DMS153 treated with DMSO at 0.1 percent for 48 hours (cell line): Measurements from ENCODE around the gene TRH.

Experiments used
- DNase-seq: peaks from one replicate; lab custom pipeline; 2025; ENCODE audit not compliant: unreplicated experiment; lab: John Stamatoyannopoulos, UW

Gene TRH, protein sequence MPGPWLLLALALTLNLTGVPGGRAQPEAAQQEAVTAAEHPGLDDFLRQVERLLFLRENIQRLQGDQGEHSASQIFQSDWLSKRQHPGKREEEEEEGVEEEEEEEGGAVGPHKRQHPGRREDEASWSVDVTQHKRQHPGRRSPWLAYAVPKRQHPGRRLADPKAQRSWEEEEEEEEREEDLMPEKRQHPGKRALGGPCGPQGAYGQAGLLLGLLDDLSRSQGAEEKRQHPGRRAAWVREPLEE

DNA sequence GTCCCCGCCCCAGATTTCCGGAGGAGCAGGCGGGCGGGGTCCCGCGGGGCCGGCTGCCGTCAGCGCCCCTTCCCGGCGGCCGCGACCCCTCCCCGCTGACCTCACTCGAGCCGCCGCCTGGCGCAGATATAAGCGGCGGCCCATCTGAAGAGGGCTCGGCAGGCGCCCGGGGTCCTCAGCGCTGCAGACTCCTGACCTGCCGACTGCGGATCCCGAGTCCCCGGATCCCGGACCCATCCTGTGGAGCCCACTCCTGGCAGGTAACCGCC lies at the start of gene TRH:
TRH (plus strand) TSS at position 157 of the 269 bp plus-strand sequence. CDS start 1,097 bp downstream, outside the sequence.
- no peak for DNase-seq

DNA sequence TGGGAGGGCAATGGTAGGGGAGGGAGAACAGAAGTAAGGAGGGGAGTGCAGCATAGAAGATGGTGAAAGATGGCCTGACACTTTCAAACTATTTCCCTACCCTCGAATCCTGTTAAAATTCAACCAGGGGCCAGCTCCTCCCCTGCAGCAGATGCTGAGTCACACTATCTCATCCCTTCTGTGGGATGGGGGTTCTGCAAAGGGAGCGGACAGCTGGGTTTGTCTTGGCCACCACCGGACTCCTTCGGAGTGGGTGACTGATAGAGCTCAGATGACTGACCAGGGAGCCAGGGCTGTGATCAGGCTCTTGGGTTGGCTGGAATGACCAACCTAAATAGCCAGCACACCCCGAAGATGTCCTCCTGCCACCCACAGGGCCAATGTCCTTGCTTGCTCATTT lies 47.4 kb upstream of the TRH start:
- DNase-seq: no peak

DNA sequence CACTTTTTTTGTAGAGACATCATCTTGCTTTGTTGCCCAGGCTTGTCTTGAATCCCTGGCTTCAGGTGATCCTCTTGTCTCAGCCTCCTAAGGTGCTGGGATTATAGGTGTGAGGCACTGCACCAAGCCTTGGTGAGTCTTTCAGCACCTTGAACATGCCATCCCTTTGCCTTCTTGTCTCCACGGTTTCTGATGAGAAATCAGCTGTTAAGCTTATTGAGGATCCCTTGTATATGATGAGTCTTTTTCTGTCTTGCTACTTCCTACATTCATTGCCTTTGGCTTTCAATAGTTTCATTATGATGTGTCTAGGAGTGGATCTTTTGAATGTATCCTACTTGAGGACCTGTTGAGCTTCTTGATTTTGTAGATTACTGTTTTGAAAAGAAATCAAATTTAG lies 45.1 kb upstream of the TRH start:
- no peak for DNase-seq

DNA sequence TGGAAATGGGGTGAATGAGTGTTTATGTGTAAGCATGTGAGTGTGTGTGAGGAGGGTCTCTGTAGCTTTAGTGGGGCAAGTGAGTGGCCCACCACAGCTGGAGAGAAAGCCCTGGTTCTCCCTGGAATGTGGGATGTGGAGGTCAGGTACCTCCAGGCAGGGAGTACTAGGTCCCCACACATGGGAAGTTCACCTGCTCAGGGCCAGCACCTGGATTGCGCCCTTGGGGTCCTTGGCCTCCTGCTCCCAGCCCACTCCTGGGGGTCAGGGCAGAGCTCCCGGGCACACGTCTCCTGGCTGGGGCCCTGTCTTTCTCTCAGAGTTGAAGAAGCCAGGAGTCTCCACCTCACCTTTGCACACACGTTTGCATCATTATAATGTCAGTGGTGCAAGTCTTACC lies 41.0 kb upstream of the TRH start:
- no peak for DNase-seq

DNA sequence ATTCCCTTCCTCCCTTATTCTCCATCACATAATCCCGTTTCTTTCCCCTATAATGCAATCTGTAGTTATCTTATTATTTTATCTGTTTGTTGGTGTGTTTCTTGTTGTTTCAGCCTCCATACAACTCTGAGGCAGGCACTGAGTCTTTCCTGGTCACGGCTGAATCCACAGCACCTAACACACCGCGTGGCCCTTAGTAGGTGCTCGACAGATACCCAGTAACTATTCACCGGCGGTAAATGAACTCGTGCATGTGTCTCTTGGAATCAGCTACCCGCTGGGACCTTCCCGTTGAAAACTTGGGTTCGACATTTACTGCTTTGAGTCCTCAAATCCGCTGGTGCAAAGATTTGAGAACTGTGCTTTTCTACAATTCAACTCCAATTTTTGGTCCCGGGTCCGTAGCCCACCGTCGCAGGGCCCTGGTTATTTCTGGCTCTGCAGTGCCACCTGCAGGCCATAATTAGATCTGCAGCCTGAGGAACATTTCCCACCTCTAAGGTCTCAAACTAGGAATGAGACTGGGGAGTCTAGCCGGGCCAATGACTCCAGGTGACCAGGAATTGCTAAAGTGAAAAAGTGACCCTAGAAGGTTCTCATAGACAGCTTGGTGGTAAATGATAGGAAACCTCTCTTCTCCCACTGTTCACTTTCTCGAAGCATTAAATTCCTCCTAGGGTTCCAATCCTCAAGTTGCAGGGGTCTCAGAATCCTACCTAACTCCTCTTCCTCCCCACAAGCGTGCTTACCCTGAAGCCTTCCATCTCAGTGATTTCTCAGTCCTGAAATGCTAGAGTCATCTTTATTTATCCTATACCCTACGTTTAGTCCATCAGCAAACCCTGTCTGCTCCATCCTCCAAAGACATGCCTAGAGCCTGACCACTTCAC lies 40.0 kb upstream of the TRH start:
- DNase-seq: peak; percentile 5

DNA sequence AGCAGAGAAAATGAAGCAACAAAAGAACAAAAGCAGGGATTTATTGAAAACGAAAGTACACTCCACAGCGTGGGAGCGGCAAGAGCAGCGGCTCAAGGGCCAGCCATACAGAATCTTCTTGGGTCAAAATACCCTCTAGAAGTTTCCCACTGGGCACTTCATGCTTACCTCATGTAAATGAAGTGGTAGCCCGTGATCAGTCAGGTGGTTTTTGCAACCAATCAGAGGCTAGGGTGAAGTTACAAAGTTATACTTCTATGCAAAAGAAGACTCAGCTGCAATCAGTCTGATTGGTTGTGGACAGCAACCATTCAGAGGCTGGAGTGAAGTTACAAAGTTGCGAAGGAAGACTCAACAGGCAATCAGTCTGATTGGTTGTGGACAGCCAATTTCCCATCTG lies 37.8 kb upstream of the TRH start:
- DNase-seq: peak; percentile 32

DNA sequence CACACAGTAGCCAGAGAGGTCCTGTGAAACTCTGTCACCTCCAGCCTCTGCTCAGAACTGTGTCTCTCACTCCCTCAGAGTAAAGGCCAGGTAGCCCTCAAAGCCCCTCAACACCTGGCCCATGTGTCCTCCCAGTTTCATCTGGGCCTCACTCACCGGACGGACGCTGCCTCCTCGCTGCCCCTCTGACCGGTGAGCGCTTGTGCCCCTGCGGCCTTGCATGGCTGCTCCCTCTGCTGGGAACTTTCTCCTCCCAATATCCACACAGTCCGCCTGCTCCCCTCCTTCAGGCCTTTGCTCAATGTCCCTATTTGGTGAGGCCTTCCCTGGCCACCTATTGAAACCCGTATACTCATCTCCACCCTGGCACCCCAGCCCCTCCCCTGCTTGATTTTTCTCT lies 36.8 kb upstream of the TRH start:
- DNase-seq: no peak

DNA sequence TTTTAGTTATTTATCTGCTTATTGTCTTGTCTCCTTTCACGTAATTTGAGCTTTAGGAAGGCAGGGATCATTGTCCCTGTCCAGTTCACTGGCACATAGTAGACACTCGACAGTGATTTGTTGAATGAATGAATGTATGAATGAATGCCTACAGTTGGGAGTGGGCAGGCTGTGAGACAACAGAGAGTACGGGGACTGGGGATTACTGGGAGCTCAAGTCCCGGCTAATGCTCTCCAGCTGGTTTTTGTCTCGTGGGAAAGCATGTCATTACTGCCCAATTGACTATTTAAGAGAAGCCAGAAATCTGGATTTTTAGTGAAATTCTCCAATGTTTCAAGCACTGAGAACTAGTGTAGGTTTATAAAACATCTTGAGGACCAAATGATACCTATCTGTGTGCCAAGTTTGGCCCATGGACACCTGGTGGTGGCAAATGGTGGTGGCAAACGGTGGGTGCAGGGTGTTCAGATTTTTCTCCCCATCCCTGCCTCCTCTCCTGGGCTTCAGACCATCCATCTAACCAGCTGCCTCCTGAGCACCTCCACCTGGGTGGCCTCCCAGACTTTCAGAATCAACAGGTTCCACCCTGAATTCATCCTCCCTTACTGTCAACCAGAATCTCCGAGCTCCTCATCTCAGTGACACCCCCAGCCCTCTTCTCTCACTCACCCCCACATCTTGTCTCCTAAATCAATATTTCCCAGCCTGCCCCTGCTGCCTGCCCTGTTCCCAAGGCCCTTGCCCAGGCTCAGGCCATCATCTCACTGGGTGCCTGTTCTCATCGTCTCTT lies 36.2 kb upstream of the TRH start:
- DNase-seq: no peak

DNA sequence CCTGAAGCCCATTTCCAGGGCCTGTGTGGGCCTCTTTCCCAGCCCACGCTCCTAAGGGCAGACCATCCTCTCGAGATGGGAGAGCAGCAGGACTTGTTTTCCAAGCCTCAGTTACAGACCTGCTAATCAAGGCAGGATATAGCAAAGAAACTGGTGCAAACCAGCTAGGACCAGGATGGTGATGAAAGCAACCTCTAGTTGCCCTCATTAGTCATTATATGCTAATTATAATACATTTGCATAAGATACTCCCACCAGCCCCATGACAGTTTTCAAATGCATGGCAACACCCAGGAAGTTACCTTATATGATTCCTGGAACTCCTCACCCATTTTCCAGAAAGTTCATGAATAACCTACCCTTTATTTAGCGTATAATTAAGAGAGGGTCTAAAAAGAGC lies 34.4 kb upstream of the TRH start:
- no peak for DNase-seq

DNA sequence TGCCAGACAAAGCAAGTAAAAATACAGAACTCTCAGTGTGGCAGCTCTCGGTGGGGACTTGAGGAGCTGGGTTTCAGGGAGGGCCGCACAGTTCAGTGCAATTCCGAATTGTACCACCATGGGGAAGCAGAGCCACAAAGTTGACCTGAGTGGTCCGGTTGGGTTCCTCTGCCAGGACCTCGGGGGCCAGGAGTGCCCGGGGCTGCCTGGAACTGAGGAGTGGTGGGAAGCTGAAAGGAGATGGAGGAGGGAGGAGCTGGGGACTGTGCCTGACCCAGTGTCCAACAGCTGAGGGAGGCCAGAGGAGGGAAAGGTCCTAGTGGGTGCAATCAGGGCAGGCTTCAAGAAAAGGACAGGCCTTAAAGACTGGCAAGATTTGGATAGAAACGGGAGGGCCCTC lies 32.2 kb upstream of the TRH start:
- DNase-seq: peak; percentile 29

DNA sequence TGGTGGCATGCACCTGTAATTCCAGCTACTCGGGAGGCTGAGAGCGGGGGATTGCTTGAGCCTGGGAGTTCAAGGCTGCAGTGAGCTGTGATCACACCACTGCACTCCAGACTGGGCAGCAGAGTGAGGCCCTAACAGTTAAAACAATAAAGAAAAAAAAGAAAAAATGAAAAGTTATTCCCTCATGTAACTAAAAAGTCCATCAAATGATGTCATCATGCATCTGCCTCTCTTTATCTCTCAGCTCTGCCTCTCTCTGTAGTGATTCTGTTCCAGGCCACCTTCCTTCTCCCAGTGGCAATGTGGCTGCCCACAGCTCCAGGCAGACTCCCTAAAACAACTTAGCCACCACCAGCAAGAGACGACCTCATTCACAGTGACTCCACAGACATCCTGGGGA lies 31.5 kb upstream of the TRH start:
- no peak for DNase-seq

DNA sequence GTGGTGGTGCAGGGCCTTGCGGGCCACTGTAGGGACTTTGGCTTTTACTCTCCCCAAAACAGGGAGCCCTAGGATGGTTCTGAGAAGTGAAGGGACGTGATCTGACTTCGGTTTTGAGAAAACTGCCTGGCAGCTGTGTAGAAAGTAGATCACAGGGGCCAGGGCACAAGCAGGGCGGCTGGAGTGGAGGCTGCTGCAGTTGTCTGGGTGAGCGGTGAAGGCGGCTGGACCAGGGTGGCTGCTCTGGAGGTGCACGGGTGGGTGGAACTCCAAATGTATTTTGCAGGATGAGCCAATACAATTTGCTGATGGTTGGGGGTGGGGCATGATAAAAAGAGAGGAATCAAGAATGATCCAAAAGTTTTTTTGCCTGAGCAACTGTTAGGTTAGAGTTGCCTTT lies 29.8 kb upstream of the TRH start:
- DNase-seq: no peak

DNA sequence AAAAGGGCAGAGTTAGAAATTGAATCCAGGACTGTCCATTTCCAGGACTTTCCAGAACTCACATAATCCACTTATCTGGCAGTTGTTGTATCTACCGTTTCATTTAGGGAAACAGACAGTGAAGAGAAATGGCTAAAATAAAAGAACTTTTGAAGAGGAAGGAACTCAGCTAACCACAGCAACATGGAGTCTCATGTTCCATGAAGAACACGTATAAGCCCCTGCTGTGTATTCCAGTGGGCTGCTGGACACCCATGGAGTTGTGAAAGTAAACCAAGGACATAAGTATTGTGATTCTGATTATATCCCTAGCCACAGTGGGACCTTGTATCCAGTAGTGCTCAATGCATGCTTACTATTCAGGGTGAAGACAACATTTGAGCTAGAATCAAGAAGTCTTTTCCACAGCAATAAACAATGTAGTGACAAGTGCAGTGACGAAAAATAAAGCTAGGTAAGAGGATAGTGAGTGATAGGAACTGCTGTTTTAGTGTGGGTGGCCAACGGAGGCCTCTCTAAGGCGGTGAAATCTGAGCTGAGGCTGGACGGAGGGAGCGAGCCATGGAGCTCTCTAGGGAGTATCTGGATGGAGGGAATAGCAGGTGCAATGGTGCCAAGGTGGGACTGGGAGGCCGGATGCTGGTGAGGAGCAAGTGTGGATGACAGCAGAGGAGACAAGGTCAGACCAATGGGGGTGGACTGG lies 26.8 kb upstream of the TRH start:
- no peak for DNase-seq

DNA sequence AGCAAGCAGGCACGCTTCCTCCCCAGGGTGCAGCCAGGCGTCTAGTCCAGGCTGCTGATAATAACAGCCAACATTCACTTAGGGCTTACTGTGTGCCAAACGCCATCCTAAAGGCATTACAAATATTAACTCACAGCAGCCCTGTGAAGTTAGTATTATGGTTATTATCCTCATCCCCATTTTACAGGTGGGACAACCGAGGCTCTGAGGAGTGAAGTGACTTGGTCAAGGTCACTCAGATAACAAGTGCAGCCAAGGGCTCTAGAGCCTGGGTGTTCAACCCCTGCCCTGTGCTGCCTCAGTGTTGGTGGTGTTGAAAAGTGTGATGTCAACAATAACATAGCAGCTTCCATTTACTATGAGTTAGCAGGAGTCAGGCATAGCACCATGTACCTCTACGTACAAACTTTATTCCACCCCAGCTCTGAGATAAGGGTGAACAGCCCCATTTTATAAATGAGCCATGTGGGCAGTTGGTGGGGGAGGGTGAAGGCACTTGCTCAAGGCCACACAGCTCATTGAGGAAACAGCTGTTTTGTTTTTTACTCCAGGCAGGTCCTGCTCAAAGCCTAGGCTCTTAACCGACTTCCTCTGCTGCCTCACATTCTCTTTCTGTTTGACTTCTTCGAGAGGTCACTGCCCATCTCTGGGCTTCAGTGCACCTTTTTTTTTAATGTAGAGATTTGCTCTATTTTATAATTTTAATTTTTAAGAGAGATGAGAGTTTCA lies 24.0 kb upstream of the TRH start:
- no peak for DNase-seq

DNA sequence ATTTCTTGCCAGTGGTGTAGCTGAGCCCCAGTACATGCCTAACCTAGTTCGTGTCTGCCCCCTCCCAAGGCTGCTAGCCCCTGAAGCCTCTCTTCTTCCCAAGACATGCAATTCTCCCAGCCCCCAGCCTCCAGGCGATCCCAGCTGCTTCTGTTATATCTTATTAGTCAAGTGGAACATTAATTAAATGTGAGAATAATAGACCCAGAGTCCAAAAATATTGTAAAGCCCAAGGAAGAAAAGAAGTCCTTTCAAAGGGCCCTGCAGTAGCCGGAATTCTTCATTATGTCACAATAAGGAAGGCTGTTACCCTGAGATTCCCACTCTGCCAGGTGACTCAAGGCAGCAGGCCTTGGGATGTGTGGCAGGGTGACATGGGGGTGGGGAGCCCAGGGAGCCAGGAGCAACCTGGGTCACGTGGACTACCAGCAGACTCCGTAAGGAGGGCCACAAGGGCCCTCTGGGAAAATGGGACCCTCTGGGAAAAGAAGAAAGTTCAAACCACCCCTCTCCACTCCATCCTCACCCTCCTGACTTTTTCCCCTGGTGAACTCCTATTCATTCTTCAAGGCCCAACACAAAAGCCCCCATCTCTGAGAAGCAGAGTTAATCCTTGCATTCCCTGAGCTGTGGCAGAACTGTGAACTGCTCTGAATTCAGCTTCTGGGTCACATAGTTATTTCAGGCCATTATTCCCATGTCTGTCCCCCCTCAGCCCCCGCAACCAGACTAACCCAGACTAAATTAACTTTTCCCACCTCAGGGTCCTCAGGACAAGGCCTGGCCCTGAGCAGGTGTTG lies 21.8 kb upstream of the TRH start:
- no peak for DNase-seq

DNA sequence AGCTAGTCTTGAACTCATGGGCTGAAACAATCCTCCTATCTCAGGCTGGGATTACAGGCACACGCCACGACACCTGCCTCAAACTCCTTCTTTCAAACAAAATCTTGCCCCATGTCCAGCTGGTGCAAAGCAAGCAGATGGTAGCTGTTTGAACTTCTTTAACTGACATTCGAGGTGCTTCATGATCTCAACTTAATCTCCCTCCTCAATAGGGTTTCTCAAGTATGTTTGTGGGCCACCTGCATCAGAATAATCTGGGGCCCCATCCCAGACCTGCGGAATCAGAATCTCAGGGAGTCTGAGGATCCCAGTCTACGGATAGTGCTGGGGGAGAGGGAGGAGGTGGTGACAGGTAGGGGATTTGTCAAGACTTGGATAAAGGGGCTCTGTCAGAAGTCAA lies 20.9 kb upstream of the TRH start:
- DNase-seq: no peak

DNA sequence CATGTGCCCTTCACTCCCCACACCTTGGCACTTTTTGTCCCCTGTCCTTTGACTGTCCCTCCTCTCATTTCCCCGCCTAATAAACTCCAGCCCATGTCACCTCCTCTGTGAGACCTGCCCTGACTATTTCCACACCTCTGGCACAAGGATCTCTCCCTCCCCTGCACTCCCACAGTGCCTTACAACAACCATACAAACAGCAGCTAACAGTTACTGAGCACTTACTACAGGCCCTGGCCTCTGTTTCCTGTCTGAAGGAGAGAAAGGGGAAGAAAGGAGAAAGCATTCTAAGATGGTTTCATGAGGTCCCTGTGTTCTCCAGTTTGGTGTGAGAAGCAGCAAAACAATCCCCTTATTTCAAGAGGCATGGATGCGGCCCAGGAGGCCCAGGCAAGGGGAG lies 20.0 kb upstream of the TRH start:
- DNase-seq: no peak

DNA sequence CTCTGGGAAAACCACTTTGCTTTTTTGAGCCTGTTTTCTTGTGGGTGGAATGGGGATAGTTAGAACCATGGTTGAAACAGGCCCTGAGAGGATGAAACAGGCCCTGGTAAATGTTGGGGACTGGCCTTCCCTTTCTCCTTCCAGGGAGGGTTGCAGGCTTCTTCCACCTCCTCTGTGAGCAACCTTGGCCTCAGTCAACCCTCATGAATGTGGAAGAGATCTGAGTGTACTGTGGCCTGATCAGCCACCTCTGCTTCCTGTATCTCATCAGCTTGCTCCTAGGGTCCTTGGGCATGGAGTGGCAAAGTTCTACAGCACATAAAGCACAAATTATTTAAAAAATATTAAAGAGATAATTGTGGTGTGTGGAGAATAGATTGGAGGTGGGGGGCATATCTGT lies 17.6 kb upstream of the TRH start:
- no peak for DNase-seq

DNA sequence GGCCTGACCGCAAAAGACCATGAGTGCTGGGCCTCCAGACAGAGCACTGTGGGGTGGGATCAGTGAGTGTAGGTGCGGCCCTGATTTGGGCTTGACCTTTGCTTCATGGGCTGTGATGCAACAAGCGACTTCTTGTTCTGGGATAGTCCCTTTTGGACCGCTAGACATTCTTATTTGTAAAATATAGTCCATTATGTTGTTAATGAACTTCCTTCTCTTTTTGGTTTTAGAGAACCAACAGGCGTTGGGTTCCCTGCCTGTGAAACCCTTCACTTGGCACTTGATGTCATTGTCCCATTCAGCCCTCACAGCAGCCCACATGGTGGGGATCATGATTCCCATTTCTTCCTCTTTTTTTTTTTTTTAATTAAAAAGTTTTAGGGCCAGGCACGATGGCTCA lies 15.8 kb upstream of the TRH start:
- DNase-seq: no peak

DNA sequence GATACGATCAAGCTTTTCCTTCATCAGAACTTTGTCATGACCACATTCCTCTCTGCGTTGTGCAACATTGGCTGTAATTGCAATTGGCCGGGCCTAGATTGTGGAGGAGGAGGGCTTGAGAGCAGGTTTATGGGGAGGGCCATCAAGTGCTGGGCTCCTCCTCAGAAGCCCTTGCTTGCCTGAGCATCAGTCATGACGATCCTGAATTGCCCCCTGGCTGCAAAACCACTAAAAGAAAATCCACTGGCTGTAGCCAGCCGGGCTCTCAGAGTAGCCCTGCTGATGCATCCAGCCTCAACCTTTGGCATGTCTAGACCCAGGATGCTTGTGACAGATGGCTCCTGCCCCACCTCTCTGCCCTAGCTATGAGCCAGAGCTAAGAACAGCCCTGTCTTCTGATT lies 13.4 kb upstream of the TRH start:
- no peak for DNase-seq
